Ishikawa (cell line): ENCODE measurements around the gene RPL28.

ENCODE experiments used
- FOXM1 ChIP-seq: IDR thresholded peaks from 2 replicates; pipeline ENCODE4 v1.6.1; 2012; ENCODE audit warnings: low read depth, borderline replicate concordance
- REST ChIP-seq: IDR thresholded peaks from 2 replicates; pipeline ENCODE4 v1.6.1; 2012; ENCODE audit warnings: low read depth, mild to moderate bottlenecking
- TF ChIP-seq, protein P1 (sequence below): IDR thresholded peaks from 2 replicates; pipeline ENCODE4 v1.6.1; 2012

GRCh38 chr19:55419103-55419502, 33.4 kb downstream of the RPL28 start:
- TF ChIP-seq FOXM1 (no peak), REST (no peak)
- TF ChIP-seq, protein P1, sequence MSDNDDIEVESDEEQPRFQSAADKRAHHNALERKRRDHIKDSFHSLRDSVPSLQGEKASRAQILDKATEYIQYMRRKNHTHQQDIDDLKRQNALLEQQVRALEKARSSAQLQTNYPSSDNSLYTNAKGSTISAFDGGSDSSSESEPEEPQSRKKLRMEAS = no peak
